ENCODE measurements around the gene FHIT.

Gene FHIT

GRCh38 chr3:60594025-60594424, 657.2 kb downstream of the FHIT start:
- no peaks in the 10 kb centered on the region for H3K36me3 ChIP-seq (ENCODE audit: low read length)
- no peaks in the 10 kb centered on the region for H3K9me2 ChIP-seq (replicated peaks; ENCODE audit: insufficient read depth, low read length)
- no peaks in the 10 kb centered on the region for H4K20me1 ChIP-seq (ENCODE audit: low read depth, low read length)
- no peaks in the 10 kb centered on the region for H3K79me2 ChIP-seq (ENCODE audit: insufficient read depth, low read length)
- no peak overlapping the region for H2AFZ ChIP-seq (ENCODE audit: low read depth, low read length, severe bottlenecking)
- H3K4me2 ChIP-seq (ENCODE audit: low read depth, low read length, poor library complexity, severe bottlenecking): no peak overlapping the region
- H3K9me3 ChIP-seq (ENCODE audit: insufficient read depth, low read length): no peaks in the 10 kb centered on the region
- H3K4me3 ChIP-seq (ENCODE audit: insufficient read depth, low read length, poor library complexity, severe bottlenecking): no peak overlapping the region
- no peak overlapping the region for H3K27ac ChIP-seq (ENCODE audit: low read depth, low read length)
- TF ChIP-seq, protein P1, sequence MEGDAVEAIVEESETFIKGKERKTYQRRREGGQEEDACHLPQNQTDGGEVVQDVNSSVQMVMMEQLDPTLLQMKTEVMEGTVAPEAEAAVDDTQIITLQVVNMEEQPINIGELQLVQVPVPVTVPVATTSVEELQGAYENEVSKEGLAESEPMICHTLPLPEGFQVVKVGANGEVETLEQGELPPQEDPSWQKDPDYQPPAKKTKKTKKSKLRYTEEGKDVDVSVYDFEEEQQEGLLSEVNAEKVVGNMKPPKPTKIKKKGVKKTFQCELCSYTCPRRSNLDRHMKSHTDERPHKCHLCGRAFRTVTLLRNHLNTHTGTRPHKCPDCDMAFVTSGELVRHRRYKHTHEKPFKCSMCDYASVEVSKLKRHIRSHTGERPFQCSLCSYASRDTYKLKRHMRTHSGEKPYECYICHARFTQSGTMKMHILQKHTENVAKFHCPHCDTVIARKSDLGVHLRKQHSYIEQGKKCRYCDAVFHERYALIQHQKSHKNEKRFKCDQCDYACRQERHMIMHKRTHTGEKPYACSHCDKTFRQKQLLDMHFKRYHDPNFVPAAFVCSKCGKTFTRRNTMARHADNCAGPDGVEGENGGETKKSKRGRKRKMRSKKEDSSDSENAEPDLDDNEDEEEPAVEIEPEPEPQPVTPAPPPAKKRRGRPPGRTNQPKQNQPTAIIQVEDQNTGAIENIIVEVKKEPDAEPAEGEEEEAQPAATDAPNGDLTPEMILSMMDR (IDR thresholded peaks at IDR 0.05; ENCODE audit: insufficient read depth, low read length, poor library complexity, severe bottlenecking): no peak
- TF ChIP-seq EZH2phosphoT487 (conservative IDR thresholded peaks at IDR 0.05; ENCODE audit: low read length): no peak
- no peak overlapping the region for H3K9ac ChIP-seq (ENCODE audit: low read length)
- no peaks in the 10 kb centered on the region for H3K27me3 ChIP-seq (ENCODE audit: low read length)
- no peaks in the 10 kb centered on the region for H3F3A ChIP-seq (ENCODE audit: insufficient read depth)

DNA sequence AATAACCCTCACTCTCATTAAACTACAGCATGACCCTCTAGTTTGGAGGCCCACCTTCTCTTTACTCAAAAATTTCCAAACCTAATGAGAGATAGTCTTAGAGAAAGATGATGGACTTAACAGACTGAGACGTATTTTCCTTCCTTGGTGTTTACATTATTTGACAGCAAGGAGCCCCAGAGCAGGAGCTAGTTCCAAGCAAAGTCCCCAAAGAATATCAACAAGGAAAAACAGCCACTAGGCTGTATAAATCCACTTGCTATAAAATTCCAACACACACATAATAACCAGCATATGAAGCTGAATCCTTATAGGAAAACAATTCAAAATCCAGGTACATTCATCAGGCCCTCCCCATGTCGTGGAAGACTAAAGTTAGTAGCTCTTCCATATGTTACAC, 660.0 kb downstream of the FHIT start:
- H3K4me2 ChIP-seq (ENCODE audit: low read depth, low read length, poor library complexity, severe bottlenecking): no peak overlapping the region
- H3K27ac ChIP-seq (ENCODE audit: low read depth, low read length): no peak overlapping the region
- H3F3A ChIP-seq (ENCODE audit: insufficient read depth): no peaks in the 10 kb centered on the region
- no peaks in the 10 kb centered on the region for H3K27me3 ChIP-seq (ENCODE audit: low read length)
- H3K9me2 ChIP-seq (replicated peaks; ENCODE audit: insufficient read depth, low read length): no peaks in the 10 kb centered on the region
- no peak overlapping the region for H2AFZ ChIP-seq (ENCODE audit: low read depth, low read length, severe bottlenecking)
- H3K9me3 ChIP-seq (ENCODE audit: insufficient read depth, low read length): no peaks in the 10 kb centered on the region
- H4K20me1 ChIP-seq (ENCODE audit: low read depth, low read length): no peaks in the 10 kb centered on the region
- no peak overlapping the region for H3K4me3 ChIP-seq (ENCODE audit: insufficient read depth, low read length, poor library complexity, severe bottlenecking)
- no peaks in the 10 kb centered on the region for H3K36me3 ChIP-seq (ENCODE audit: low read length)
- no peaks in the 10 kb centered on the region for H3K79me2 ChIP-seq (ENCODE audit: insufficient read depth, low read length)
- no peak for TF ChIP-seq EZH2phosphoT487 (conservative IDR thresholded peaks at IDR 0.05; ENCODE audit: low read length)
- TF ChIP-seq, protein P1 (IDR thresholded peaks at IDR 0.05; ENCODE audit: insufficient read depth, low read length, poor library complexity, severe bottlenecking): no peak
- no peak overlapping the region for H3K9ac ChIP-seq (ENCODE audit: low read length)

- H3K9me2 ChIP-seq (replicated peaks; ENCODE audit: insufficient read depth, low read length): no peaks in the 10 kb centered on the region
- H3K9ac ChIP-seq (ENCODE audit: low read length): no peak overlapping the region
- H3K27me3 ChIP-seq (ENCODE audit: low read length): no peaks in the 10 kb centered on the region
- TF ChIP-seq EZH2phosphoT487 (conservative IDR thresholded peaks at IDR 0.05; ENCODE audit: low read length): no peak
- TF ChIP-seq, protein P1 (IDR thresholded peaks at IDR 0.05; ENCODE audit: insufficient read depth, low read length, poor library complexity, severe bottlenecking): no peak
- H3K4me3 ChIP-seq (ENCODE audit: insufficient read depth, low read length, poor library complexity, severe bottlenecking): no peak overlapping the region
- H3F3A ChIP-seq (ENCODE audit: insufficient read depth): no peaks in the 10 kb centered on the region
- H2AFZ ChIP-seq (ENCODE audit: low read depth, low read length, severe bottlenecking): no peak overlapping the region
- H3K9me3 ChIP-seq (ENCODE audit: insufficient read depth, low read length): no peaks in the 10 kb centered on the region
- no peaks in the 10 kb centered on the region for H4K20me1 ChIP-seq (ENCODE audit: low read depth, low read length)
- no peaks in the 10 kb centered on the region for H3K79me2 ChIP-seq (ENCODE audit: insufficient read depth, low read length)
- H3K36me3 ChIP-seq (ENCODE audit: low read length): no peaks in the 10 kb centered on the region
- H3K4me2 ChIP-seq (ENCODE audit: low read depth, low read length, poor library complexity, severe bottlenecking): no peak overlapping the region
- H3K27ac ChIP-seq (ENCODE audit: low read depth, low read length): no peak overlapping the region
These were observed 662.4 kb downstream of the FHIT start for GRCh38 chr3:60588806-60589205.
